WTC11 (cell line): ENCODE data around the gene ZNF503.

Source experiments
- ATF3 ChIP-seq: sonication (generic); formaldehyde crosslinking; conservative IDR thresholded peaks from 2 replicates; pipeline ENCODE4 v1.8.1; 2022; ENCODE audit warnings: mild to moderate bottlenecking, missing genetic modification reagents
- CTCF ChIP-seq: fragments of 200-600 bp; IDR thresholded peaks from 2 replicates; pipeline ENCODE4 v1.8.0; 2022; ENCODE audit warnings: antibody characterized with exemption
- ESRRA ChIP-seq: sonication (generic); formaldehyde crosslinking; IDR thresholded peaks from 2 replicates; pipeline ENCODE4 v1.8.1; 2022; ENCODE audit warnings: mild to moderate bottlenecking, missing genetic modification reagents, borderline replicate concordance
- FOXJ3 ChIP-seq: sonication (generic); formaldehyde crosslinking; IDR thresholded peaks from 2 replicates; pipeline ENCODE4 v1.9.0; 2021; ENCODE audit warnings: missing genetic modification reagents, mild to moderate bottlenecking, borderline replicate concordance
- FOXK1 ChIP-seq: sonication (generic); formaldehyde crosslinking; IDR thresholded peaks from 2 replicates; pipeline ENCODE4 v1.8.0; 2022; ENCODE audit warnings: mild to moderate bottlenecking, moderate library complexity, missing genetic modification reagents
- FOXP1 ChIP-seq: sonication (generic); formaldehyde crosslinking; IDR thresholded peaks from 2 replicates; pipeline ENCODE4 v1.8.0; 2022; ENCODE audit warnings: missing genetic modification reagents, mild to moderate bottlenecking, moderate library complexity, borderline replicate concordance
- MXD4 ChIP-seq: fragments of 250-450 bp; sonication (Bioruptor Pico); IDR thresholded peaks from 2 replicates; pipeline ENCODE4 v1.8.0; 2021; ENCODE audit warnings: mild to moderate bottlenecking, moderate library complexity, borderline replicate concordance
- NR3C1 ChIP-seq: sonication (generic); formaldehyde crosslinking; conservative IDR thresholded peaks from 2 replicates; pipeline ENCODE4 v1.8.1; 2023; ENCODE audit warnings: low read depth, mild to moderate bottlenecking, missing genetic modification reagents
- PRRX2 ChIP-seq: fragments of 250-450 bp; sonication (Bioruptor Pico); IDR thresholded peaks from 2 replicates; pipeline ENCODE4 v1.8.0; 2021; ENCODE audit warnings: mild to moderate bottlenecking

DNA sequence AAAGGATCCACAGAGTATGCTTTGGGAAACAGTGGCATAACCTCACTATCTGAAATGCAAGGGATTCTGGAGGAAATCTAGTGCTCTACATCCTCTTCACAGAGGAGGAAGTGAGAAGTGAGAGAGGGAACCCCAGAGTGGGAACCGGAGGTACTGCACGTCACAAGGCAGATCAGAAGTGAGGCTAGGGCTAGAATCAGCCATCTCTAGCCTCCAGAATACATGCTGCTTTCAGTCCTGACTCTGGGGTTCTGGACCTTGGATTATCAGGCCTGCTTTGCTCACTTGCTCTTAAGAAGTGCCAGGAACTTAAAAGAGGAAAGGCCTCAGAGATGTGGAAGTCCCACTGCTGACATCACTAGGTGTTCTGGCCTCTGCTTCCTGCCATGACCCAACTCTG, 25.7 kb downstream of the ZNF503 start:
- no peak for TF ChIP-seq FOXP1
- TF ChIP-seq NR3C1 (CRISPR knock-in tag): no peak
- TF ChIP-seq ATF3: no peak
- TF ChIP-seq ESRRA (CRISPR knock-in tag): no peak
- no peak for TF ChIP-seq CTCF
- TF ChIP-seq MXD4 (CRISPR knock-in tag): no peak
- no peak for TF ChIP-seq PRRX2
- TF ChIP-seq FOXJ3 (CRISPR knock-in tag): no peak
- TF ChIP-seq FOXK1 (CRISPR knock-in tag): no peak
